Transverse colon (tissue), 3 donors: ENCODE data around the gene XYLT1.

Source experiments
- EP300 ChIP-seq: sonication (generic); formaldehyde crosslinking; IDR thresholded peaks from one replicate; pipeline ENCODE4 v1.6.1; 2017; ENCODE audit warnings: antibody characterized with exemption, low read depth
- TF ChIP-seq, protein P1 (sequence below), 5 experiments: fragments of 200-600 bp in 3 of 5; fragments of 450-650 bp in 2 of 5; sonication (generic) in 3 of 5; IDR thresholded peaks; 1 replicate in 2 of 5; 2 replicates in 3 of 5; pipeline ENCODE4 v1.5.1; 2016 to 2017; ENCODE audit warnings: antibody characterized with exemption in 5 of 5, inconsistent platforms in 3 of 5, mild to moderate bottlenecking in 2 of 5, moderate library complexity in 1 of 5

DNA sequence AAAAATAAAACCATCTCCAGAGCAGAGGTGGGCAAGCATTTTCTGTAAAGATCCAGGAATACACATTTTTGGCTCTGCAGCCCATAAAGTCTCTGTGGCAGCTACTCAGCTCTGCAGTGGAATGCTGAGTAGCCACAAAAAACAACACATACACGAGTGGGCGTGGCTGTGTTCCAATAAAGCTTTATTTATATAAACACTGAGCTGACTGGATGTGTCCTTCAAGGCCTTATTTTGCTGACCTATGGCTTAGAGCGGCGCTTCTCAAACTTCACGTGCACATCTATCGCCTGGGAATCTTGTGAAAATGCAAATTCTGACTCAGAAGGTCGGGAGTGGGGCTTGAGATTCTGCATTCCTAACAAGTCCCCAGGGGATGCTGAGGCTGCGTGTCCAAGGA lies 39.7 kb downstream of the XYLT1 start:
- TF ChIP-seq, protein P1, sequence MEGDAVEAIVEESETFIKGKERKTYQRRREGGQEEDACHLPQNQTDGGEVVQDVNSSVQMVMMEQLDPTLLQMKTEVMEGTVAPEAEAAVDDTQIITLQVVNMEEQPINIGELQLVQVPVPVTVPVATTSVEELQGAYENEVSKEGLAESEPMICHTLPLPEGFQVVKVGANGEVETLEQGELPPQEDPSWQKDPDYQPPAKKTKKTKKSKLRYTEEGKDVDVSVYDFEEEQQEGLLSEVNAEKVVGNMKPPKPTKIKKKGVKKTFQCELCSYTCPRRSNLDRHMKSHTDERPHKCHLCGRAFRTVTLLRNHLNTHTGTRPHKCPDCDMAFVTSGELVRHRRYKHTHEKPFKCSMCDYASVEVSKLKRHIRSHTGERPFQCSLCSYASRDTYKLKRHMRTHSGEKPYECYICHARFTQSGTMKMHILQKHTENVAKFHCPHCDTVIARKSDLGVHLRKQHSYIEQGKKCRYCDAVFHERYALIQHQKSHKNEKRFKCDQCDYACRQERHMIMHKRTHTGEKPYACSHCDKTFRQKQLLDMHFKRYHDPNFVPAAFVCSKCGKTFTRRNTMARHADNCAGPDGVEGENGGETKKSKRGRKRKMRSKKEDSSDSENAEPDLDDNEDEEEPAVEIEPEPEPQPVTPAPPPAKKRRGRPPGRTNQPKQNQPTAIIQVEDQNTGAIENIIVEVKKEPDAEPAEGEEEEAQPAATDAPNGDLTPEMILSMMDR (IDR thresholded peaks at IDR 0.05): no peak
- no peak for TF ChIP-seq EP300
